ENCODE results near the gene ADH1B. TPM values are rescaled to one million over a fixed set of nuclear protein-coding genes. Genes with fewer than 3 reads are reported as not detected.

ADH1B gene
- total RNA-seq, 1 donor: 0.72 TPM

DNA sequence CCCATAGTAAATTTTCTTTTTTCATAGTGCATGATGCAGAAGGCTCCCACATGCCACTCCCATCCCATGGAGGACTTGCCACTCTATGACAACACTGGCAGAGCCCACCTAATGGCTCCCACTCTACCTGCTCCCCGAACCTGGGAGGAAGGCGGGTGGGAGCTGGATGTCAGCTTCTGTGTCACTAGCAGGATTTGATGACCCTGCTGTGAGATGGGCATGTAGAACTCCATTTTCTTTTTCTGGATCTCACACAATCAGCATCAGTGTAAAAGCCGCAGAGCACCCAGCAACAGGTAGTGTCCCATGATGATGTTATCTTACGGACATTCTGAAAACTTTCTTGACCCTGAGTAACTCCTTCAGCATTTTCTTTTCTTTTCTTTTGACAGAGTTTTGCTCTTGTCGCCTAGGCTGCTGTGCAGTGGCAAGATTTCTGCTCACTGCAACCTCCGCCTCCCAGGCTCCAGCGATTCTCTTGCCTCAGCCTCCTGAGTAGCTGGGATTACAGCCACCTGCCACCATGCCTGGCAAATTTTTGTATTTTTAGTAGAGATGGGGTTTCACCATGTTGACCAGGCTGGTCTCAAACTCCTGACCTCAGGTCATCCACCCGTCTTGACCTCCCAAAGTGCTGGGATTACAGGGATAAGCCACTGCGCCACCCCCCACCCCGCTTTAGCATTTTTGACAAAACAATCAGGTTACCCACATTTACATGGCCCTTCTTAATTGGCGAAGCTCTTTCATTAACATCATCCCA, 15.4 kb downstream of the ADH1B start:
- Histone ChIP-seq H3K27ac (ENCODE audit: low read depth, low read length) (no peak overlapping the region), H3K79me2 (ENCODE audit: insufficient read depth, low read length) (no peaks in the 10 kb centered on the region), H3K36me3 (ENCODE audit: insufficient read depth, low read length) (no peaks in the 10 kb centered on the region), H3K4me3 (ENCODE audit: insufficient read depth, low read length) (no peak overlapping the region), H3K27me3 (ENCODE audit: insufficient read depth, low read length) (no peaks in the 10 kb centered on the region), H3K9me3 (ENCODE audit: low read depth, low read length) (no peaks in the 10 kb centered on the region), H3K4me1 (ENCODE audit: insufficient read depth, low read length) (no peaks in the 10 kb centered on the region), H4K20me1 (ENCODE audit: insufficient read depth, low read length) (no peaks in the 10 kb centered on the region), H3K4me2 (ENCODE audit: insufficient read depth, low read length) (no peak overlapping the region), H2AFZ (ENCODE audit: low read length) (no peak overlapping the region)
- no peak for DNase-seq (ENCODE audit: insufficient read length, low spot score, missing footprints)
- TF ChIP-seq, protein P1, sequence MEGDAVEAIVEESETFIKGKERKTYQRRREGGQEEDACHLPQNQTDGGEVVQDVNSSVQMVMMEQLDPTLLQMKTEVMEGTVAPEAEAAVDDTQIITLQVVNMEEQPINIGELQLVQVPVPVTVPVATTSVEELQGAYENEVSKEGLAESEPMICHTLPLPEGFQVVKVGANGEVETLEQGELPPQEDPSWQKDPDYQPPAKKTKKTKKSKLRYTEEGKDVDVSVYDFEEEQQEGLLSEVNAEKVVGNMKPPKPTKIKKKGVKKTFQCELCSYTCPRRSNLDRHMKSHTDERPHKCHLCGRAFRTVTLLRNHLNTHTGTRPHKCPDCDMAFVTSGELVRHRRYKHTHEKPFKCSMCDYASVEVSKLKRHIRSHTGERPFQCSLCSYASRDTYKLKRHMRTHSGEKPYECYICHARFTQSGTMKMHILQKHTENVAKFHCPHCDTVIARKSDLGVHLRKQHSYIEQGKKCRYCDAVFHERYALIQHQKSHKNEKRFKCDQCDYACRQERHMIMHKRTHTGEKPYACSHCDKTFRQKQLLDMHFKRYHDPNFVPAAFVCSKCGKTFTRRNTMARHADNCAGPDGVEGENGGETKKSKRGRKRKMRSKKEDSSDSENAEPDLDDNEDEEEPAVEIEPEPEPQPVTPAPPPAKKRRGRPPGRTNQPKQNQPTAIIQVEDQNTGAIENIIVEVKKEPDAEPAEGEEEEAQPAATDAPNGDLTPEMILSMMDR (IDR thresholded peaks at IDR 0.05; ENCODE audit: extremely low read depth, low read depth, low read length): no peak

GRCh38 chr4:99301376-99302164, 19.6 kb downstream of the ADH1B start:
- Histone ChIP-seq H3K79me2 (ENCODE audit: insufficient read depth, low read length) (no peaks in the 10 kb centered on the region), H3K27me3 (ENCODE audit: insufficient read depth, low read length) (no peaks in the 10 kb centered on the region), H3K4me1 (ENCODE audit: insufficient read depth, low read length) (no peaks in the 10 kb centered on the region), H3K27ac (ENCODE audit: low read depth, low read length) (no peak overlapping the region), H3K36me3 (ENCODE audit: insufficient read depth, low read length) (no peaks in the 10 kb centered on the region), H3K4me3 (ENCODE audit: insufficient read depth, low read length) (no peak overlapping the region), H2AFZ (ENCODE audit: low read length) (no peak overlapping the region), H3K9me3 (ENCODE audit: low read depth, low read length) (no peaks in the 10 kb centered on the region), H3K4me2 (ENCODE audit: insufficient read depth, low read length) (no peak overlapping the region), H4K20me1 (ENCODE audit: insufficient read depth, low read length) (no peaks in the 10 kb centered on the region)
- peak; percentile 73 for DNase-seq (ENCODE audit: insufficient read length, low spot score, missing footprints)
- TF ChIP-seq, protein P1 (IDR thresholded peaks at IDR 0.05; ENCODE audit: extremely low read depth, low read depth, low read length): no peak

- H3K27ac ChIP-seq (ENCODE audit: low read depth, low read length): no peak overlapping the region
- H2AFZ ChIP-seq (ENCODE audit: low read length): no peak overlapping the region
- no peaks in the 10 kb centered on the region for H3K79me2 ChIP-seq (ENCODE audit: insufficient read depth, low read length)
- no peaks in the 10 kb centered on the region for H3K27me3 ChIP-seq (ENCODE audit: insufficient read depth, low read length)
- H3K4me3 ChIP-seq (ENCODE audit: insufficient read depth, low read length): no peak overlapping the region
- H3K4me1 ChIP-seq (ENCODE audit: insufficient read depth, low read length): no peaks in the 10 kb centered on the region
- TF ChIP-seq, protein P1 (IDR thresholded peaks at IDR 0.05; ENCODE audit: extremely low read depth, low read depth, low read length): no peak
- no peaks in the 10 kb centered on the region for H3K9me3 ChIP-seq (ENCODE audit: low read depth, low read length)
- H3K4me2 ChIP-seq (ENCODE audit: insufficient read depth, low read length): no peak overlapping the region
- no peaks in the 10 kb centered on the region for H3K36me3 ChIP-seq (ENCODE audit: insufficient read depth, low read length)
- peak; percentile 46 for DNase-seq (ENCODE audit: insufficient read length, low spot score, missing footprints)
- H4K20me1 ChIP-seq (ENCODE audit: insufficient read depth, low read length): no peaks in the 10 kb centered on the region
Measured at GRCh38 chr4:99300934-99301333, 20.3 kb downstream of the ADH1B start.

DNA sequence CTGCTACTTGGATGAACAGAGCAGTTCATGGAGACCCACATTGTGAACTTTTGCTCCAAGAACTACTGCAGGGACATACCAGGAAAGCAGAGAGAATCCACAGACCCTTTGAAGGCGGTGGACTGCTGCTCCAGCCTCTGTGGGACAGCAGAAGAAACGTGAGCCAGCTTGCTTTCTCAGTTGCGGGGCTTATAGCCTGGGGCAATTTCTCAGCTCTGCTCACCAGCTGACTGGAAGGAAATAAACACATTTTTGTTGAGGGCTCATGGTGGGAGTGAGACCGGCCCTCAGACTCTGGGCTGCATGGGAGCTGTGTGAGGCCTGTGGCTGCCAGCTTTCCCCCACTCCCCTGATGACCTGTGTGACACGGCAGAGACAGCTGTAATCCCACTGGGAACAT, 27.8 kb downstream of the ADH1B start:
- TF ChIP-seq, protein P1 (IDR thresholded peaks at IDR 0.05; ENCODE audit: extremely low read depth, low read depth, low read length): no peak
- Histone ChIP-seq H2AFZ (ENCODE audit: low read length) (no peak overlapping the region), H3K4me3 (ENCODE audit: insufficient read depth, low read length) (no peak overlapping the region), H3K4me1 (ENCODE audit: insufficient read depth, low read length) (no peaks in the 10 kb centered on the region), H3K9me3 (ENCODE audit: low read depth, low read length) (no peaks in the 10 kb centered on the region), H3K27me3 (ENCODE audit: insufficient read depth, low read length) (no peaks in the 10 kb centered on the region), H3K79me2 (ENCODE audit: insufficient read depth, low read length) (no peaks in the 10 kb centered on the region), H3K4me2 (ENCODE audit: insufficient read depth, low read length) (no peak overlapping the region), H4K20me1 (ENCODE audit: insufficient read depth, low read length) (no peaks in the 10 kb centered on the region), H3K27ac (ENCODE audit: low read depth, low read length) (no peak overlapping the region), H3K36me3 (ENCODE audit: insufficient read depth, low read length) (no peaks in the 10 kb centered on the region)
- no peak for DNase-seq (ENCODE audit: insufficient read length, low spot score, missing footprints)
